ENCODE measurements around the gene LILRA6. TPM values are rescaled to one million over a fixed set of nuclear protein-coding genes. Genes with fewer than 3 reads are reported as not detected.

Gene LILRA6
- total and polyA plus RNA-seq, 3 donors from 2014 or later: 0.37 to 2.7 (median 1.5) TPM

DNA sequence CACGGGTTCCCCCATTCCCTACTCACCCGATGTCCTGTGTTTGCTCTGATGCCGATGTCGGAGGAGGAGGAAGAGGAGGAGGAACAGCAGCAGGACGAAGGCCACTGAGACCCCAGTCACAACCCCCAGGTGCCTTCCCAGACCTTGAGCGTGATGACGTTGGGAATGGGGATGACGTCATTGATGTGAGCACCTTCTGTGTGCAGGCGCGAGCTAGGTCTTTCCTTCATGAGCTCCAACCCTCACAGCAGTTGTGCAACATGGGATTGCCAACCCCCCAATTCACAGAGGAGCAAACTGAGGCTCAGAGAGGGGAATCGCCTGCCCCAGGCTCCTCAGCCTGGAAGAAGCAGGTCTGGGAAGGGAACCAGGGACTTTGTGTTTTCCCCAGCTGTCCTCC is 10.3 kb upstream of the LILRA6 start:
- H3K36me3 ChIP-seq (ENCODE audit: low read depth, missing control alignments): no peaks in the 10 kb centered on the region
- H3K4me3 ChIP-seq: no peak overlapping the region
- intact Hi-C loops (cut with DNase I; ENCODE audit: low total_unique reads): no loop called here
- WGBS, 2 donors: 82 to 90% methylated on average over 11 of the region's 11 CpGs
- H3K4me1 ChIP-seq: no peaks in the 10 kb centered on the region
- TF ChIP-seq, protein P1, sequence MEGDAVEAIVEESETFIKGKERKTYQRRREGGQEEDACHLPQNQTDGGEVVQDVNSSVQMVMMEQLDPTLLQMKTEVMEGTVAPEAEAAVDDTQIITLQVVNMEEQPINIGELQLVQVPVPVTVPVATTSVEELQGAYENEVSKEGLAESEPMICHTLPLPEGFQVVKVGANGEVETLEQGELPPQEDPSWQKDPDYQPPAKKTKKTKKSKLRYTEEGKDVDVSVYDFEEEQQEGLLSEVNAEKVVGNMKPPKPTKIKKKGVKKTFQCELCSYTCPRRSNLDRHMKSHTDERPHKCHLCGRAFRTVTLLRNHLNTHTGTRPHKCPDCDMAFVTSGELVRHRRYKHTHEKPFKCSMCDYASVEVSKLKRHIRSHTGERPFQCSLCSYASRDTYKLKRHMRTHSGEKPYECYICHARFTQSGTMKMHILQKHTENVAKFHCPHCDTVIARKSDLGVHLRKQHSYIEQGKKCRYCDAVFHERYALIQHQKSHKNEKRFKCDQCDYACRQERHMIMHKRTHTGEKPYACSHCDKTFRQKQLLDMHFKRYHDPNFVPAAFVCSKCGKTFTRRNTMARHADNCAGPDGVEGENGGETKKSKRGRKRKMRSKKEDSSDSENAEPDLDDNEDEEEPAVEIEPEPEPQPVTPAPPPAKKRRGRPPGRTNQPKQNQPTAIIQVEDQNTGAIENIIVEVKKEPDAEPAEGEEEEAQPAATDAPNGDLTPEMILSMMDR (IDR thresholded peaks at IDR 0.05): no peak
- no peak for TF ChIP-seq POLR2A (IDR thresholded peaks at IDR 0.05)
- no peak overlapping the region for H3K27ac ChIP-seq
- DNase-seq: no peak
- no peaks in the 10 kb centered on the region for H3K27me3 ChIP-seq
- no peaks in the 10 kb centered on the region for H3K9me3 ChIP-seq

DNA sequence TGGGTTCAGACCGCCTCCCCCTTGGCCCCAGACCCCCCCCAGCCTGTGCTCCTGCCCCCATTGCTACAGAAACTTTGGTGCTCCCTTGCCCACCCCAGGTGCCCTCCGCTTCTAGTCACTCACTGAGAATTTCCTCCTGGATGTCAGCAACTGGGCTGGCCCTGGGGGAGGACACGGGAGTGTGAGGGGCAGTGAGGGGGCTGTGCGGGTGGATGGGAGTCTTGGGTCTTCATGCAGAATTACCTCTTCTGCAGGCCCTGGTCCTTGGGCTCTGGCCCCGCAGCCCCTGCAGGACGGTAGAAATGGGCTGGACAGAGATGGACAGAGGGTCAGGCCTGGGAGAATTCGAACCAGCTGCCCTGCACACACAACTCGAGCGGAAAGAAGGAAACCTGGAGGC is 9.7 kb upstream of the LILRA6 start:
- intact Hi-C loops (cut with DNase I; ENCODE audit: low total_unique reads): no loop called here
- TF ChIP-seq, protein P1 (IDR thresholded peaks at IDR 0.05): no peak
- Histone ChIP-seq H3K9me3 (no peaks in the 10 kb centered on the region), H3K27ac (no peak overlapping the region), H3K4me1 (no peaks in the 10 kb centered on the region), H3K36me3 (ENCODE audit: low read depth, missing control alignments) (no peaks in the 10 kb centered on the region), H3K27me3 (no peaks in the 10 kb centered on the region), H3K4me3 (no peak overlapping the region)
- WGBS, 2 donors: 78 to 83% methylated on average over 5 to 9 of the region's 9 CpGs
- DNase-seq: no peak

DNA sequence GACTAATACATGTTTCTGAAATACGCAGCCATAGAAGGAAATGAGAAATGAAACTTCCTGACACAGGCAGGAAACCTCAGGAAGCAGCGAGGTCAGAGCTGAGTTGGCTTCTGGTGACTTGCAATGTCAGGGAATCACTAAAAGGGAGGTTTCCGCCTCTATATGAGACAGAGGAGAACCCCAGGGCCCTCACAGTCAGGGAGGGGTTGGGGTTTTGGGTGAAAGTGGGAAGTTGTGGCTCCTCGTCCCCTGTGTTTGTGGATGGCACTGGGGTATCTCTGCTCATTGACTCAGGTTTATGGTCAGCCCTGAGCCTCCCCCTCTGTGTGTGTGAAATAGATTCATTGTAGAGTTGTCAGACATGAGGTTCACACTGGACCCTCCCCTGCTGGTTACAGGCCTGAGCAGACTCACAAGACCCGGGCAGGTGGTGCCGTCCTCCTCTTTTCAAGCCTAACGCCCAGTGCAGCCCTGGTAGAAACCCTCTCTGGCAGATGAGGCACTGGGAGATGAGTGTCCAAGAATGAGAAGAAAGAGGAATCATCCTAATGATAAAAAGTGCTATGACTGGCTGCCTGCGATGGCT is 5.5 kb upstream of the LILRA6 start:
- H3K27ac ChIP-seq: no peak overlapping the region
- H3K4me3 ChIP-seq: no peak overlapping the region
- no peaks in the 10 kb centered on the region for H3K9me3 ChIP-seq
- intact Hi-C loops (cut with DNase I; ENCODE audit: low total_unique reads): no loop called here
- TF ChIP-seq, protein P1 (IDR thresholded peaks at IDR 0.05): no peak
- no peak for TF ChIP-seq POLR2A (IDR thresholded peaks at IDR 0.05)
- no peak for DNase-seq
- WGBS, 2 donors: 71 to 72% methylated on average over 8 of the region's 8 CpGs
- H3K27me3 ChIP-seq: no peaks in the 10 kb centered on the region
- H3K36me3 ChIP-seq (ENCODE audit: low read depth, missing control alignments): no peaks in the 10 kb centered on the region
- H3K4me1 ChIP-seq: no peaks in the 10 kb centered on the region

GRCh38 chr19:54247106-54247930 is 4.7 kb upstream of the LILRA6 start:
- no peaks in the 10 kb centered on the region for H3K9me3 ChIP-seq
- no peaks in the 10 kb centered on the region for H3K36me3 ChIP-seq (ENCODE audit: low read depth, missing control alignments)
- DNase-seq: no peak
- no peak overlapping the region for H3K27ac ChIP-seq
- H3K4me1 ChIP-seq: no peaks in the 10 kb centered on the region
- TF ChIP-seq POLR2A (IDR thresholded peaks at IDR 0.05): no peak
- TF ChIP-seq, protein P1 (IDR thresholded peaks at IDR 0.05): no peak
- intact Hi-C loops (cut with DNase I; ENCODE audit: low total_unique reads): no loop called here
- no peak overlapping the region for H3K4me3 ChIP-seq
- no peaks in the 10 kb centered on the region for H3K27me3 ChIP-seq
- 88 to 91% methylated on average over 16 to 20 of the region's 20 CpGs for WGBS, 2 donors
